ENCODE data around the gene TRIP12. TPM values are rescaled to one million over a fixed set of nuclear protein-coding genes. Genes with fewer than 3 reads are reported as not detected.

The TRIP12 gene
- total RNA-seq, 1 experiment from 2014 or later: 175 TPM

- TF ChIP-seq CBX3 (IDR thresholded peaks at IDR 0.05; ENCODE audit: low read depth) (no peak), EGR1 (IDR thresholded peaks at IDR 0.05; ENCODE audit: low read depth) (no peak), RAD21 (IDR thresholded peaks at IDR 0.05; ENCODE audit: low read depth) (no peak), ZNF274 (IDR thresholded peaks at IDR 0.05; ENCODE audit: low read depth, low read length) (no peak), POLR2A (IDR thresholded peaks at IDR 0.05; ENCODE audit: borderline replicate concordance, extremely low read depth, insufficient read depth, insufficient read length) (no peak), EZH2phosphoT487 (IDR thresholded peaks at IDR 0.05; ENCODE audit: borderline replicate concordance) (no peak), SRF (IDR thresholded peaks at IDR 0.05; ENCODE audit: low read depth) (no peak), ZBTB33 (IDR thresholded peaks at IDR 0.05; ENCODE audit: extremely low read depth, insufficient replicate concordance, low read length) (no peak), REST (IDR thresholded peaks at IDR 0.05; ENCODE audit: low read depth) (no peak), JUND (IDR thresholded peaks at IDR 0.05) (no peak), POLR2AphosphoS5 (IDR thresholded peaks at IDR 0.05; ENCODE audit: low read depth, low read length) (no peak), TCF7L2 (IDR thresholded peaks at IDR 0.05; ENCODE audit: borderline replicate concordance, extremely low read depth, insufficient read depth, insufficient read length) (no peak), ELF1 (IDR thresholded peaks at IDR 0.05; ENCODE audit: borderline replicate concordance, low read depth) (no peak), YY1 (IDR thresholded peaks at IDR 0.05; ENCODE audit: extremely low read depth, insufficient replicate concordance, low read depth, low read length) (no peak), SIN3A (IDR thresholded peaks at IDR 0.05; ENCODE audit: low read depth) (no peak)
- H3K9me2 ChIP-seq (ENCODE audit: insufficient read depth): no peaks in the 10 kb centered on the region
- 0 out of 4 replicates have a peak, but pooled peaks cover 0 to 1% of the 10 kb centered on the region in 2 experiments for H3K36me3 ChIP-seq (ENCODE audit: control insufficient read depth in 1 of 2, insufficient read depth in 2 of 2, low read length in 2 of 2)
- H3K4me1 ChIP-seq (ENCODE audit: control insufficient read depth in 1 of 2, insufficient read depth in 2 of 2, low read length in 2 of 2): no peaks in the 10 kb centered on the region
- no peak overlapping the region for H3K4me3 ChIP-seq (replicated peaks in 1 of 2; ENCODE audit: low read depth in 1 of 2, low read length in 2 of 2)
- intact Hi-C loops (cut with micrococcal nuclease): no loop called here
- CTCF ChIA-PET: no interaction called here
- no peak overlapping the region for H2AFZ ChIP-seq (ENCODE audit: low read depth, low read length, poor library complexity, severe bottlenecking)
- RAD21 ChIA-PET (ENCODE audit: low non-redundant PET in 1 of 2, low total read pairs in 2 of 2, uncharacterized antibody in 2 of 2, unreplicated experiment in 2 of 2): no interaction called here
- no peak for ATAC-seq
- peaks cover 51% of the 10 kb centered on the region for H3K79me2 ChIP-seq (ENCODE audit: insufficient read depth, low read length)
- H4K20me1 ChIP-seq (ENCODE audit: insufficient read depth): no peaks in the 10 kb centered on the region
- no peaks in the 10 kb centered on the region for H3K9me3 ChIP-seq (ENCODE audit: control insufficient read depth in 1 of 2, insufficient read depth in 1 of 2, low read depth in 1 of 2, low read length in 2 of 2)
- no peaks in the 10 kb centered on the region for H3K27me3 ChIP-seq (ENCODE audit: insufficient read depth, low read length)
- no peak overlapping the region for H3K4me2 ChIP-seq (ENCODE audit: low read length)
- DNase-seq (ENCODE audit: low read depth, low spot score): no peak
- H3K9ac ChIP-seq (ENCODE audit: low read length): no peak overlapping the region
- no peak overlapping the region for H3K27ac ChIP-seq (ENCODE audit: low read depth, low read length)
- no TSS peak for BruUV-seq (replicated peaks)
- POLR2A ChIA-PET: interaction anchor here (0.6 kb wide), 1 partner anchor 46 kb away, joined by 3 read pairs; no protein-coding TSS in a partner anchor
Measured at GRCh38 chr2:229874647-229875046, 47.2 kb downstream of the TRIP12 start.
